ENCODE measurements around the gene BAAT.
"Not testable (repeated sequence)": the region's sequence is repeated elsewhere in the genome, so short reads cannot be mapped to it uniquely, and the experiment has no call there.

The BAAT gene

DNA sequence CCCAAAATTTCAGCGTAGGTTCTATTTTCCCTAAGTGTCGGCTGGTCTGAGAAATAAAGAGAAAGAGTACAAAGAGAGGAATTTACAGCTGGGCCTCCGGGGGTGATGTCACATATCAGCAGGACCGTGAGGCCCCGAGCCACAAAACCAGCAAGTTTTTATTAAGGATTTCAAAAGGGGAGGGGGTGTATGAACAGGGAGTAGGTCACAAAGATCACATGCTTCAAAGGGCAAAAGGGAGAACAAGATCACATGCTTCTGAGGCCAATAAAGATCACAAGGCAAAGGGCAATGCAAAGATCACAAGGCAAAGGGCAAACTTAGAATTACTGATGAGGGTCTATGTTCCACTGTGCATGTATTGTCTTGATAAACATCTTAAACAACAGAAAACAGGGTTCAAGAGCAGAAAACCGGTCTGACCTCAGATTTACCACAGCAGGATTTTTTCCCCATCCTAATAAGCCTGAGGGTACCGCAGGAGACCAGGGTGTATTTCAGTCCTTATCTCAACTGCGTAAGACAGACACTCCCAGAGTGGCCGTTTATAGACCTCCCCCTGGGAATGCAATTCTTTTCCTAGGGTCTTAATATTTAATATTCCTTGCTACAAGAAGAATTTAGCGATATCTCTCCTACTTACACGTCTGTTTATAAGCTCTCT lies at the start of gene BAAT:
TSS of gene BAAT (minus strand) at position 134 of the 664 bp plus-strand sequence. CDS start 13,602 bp downstream, outside the sequence.
- DNase-seq = not testable (repeated sequence)

DNA sequence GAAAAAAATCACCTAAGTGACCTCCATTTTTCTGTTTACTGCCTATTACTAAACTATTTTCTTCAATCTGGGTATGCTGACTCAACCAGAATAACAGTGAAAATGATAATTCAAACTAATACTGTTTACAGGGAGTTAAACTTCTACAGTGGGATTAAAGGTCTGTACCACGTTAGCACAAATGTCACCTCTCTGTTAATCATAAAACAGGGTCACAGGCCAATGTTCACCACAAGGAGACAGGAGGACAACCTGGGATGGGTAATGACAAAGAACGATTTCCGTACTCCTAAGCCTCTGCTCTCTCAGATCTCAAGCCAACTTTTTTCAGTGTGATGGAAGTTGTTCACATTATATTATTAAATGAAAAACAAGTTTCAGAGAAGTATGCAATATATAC lies 48.4 kb upstream of the BAAT start:
- no peak for DNase-seq

DNA sequence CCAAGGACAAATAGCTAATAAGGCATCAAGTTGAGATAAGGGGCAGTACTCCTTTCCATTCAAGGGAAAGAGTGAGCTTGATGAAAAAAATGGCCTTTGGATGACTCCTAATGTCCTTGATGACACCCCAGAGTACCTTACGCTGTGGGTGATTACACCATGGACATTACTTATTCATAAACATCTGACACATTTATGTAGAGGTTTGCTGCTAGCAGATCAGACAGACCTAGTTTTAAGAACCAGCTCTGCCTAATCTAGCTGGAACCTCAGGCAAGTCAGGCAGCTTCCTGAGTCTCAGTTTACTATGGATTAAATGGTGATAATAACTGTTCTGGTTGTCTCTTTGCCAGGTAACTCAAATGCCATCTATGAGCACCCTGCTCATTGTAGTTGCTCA lies 47.9 kb upstream of the BAAT start:
- DNase-seq = no peak

DNA sequence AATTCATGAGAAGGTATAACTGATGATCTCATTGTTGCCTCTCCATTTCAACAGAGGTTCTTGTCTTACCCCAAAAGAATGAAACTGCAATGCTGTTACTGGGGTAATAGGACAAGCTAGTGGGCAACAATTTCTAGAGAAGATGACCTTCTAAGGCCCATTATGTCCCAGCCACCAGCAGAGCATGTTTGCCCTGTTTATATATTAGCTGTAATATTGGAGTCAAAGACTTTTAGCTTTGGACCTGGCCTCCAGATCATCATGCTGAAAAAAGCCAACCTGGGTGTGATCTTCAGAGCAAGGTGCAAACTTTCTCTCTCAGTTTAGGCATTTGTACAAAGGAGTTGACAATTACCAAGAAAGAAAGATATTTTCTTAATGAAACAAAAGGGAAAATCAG lies 47.4 kb upstream of the BAAT start:
- DNase-seq = no peak

- no peak for DNase-seq
These were observed 44.9 kb upstream of the BAAT start for GRCh38 chr9:101429736-101430135.

DNA sequence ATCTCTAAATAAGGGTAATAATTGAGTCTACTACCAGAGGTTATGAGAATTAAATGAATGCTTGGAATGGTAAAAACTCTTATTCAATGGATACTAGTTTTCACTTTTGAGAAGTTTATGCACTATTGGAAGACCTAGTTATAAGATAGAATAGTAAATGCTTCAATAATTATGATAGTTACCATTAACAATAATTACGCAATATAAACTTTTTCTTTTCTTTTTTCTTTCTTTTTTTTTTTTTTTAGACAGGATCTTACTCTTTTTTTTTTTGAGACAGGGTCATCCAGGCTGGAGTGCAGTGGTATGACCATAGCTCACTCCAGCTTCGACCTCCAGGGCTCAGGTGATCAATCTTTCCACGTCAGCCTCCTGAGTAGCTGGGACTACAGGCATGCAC lies 44.1 kb upstream of the BAAT start:
- no peak for DNase-seq

- no peak for DNase-seq
These were observed 43.3 kb upstream of the BAAT start for GRCh38 chr9:101427957-101428655.

GRCh38 chr9:101427358-101427757 lies 42.6 kb upstream of the BAAT start:
- DNase-seq = no peak

DNA sequence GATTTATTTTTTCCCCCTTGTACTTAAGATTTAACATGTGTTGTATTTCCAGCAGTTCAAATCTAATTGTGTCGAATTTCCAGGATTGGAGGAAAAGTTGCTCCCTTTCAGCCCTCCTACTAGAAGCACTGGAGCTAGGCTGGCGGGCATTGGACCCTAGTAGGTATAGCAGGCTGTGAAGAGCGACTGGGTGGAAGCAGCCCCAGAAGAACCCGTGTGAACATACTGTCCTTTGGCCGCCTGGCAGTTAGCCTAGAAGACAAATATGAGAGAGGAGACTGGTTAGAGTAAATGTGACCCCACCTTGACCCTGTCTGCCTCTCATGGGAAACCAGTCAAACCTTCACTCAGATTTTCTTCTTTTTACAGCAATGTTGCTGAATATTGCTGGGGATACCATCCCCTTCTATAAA lies 36.9 kb upstream of the BAAT start:
- DNase-seq = no peak

- DNase-seq = no peak
These were observed 35.1 kb upstream of the BAAT start for GRCh38 chr9:101419863-101420262.

GRCh38 chr9:101418518-101419430 lies 34.0 kb upstream of the BAAT start:
- no peak for DNase-seq

GRCh38 chr9:101417977-101418376 lies 33.2 kb upstream of the BAAT start:
- no peak for DNase-seq

GRCh38 chr9:101417389-101417788 lies 32.6 kb upstream of the BAAT start:
- no peak for DNase-seq

- DNase-seq = no peak
These were observed 30.8 kb upstream of the BAAT start for GRCh38 chr9:101415578-101415977.

DNA sequence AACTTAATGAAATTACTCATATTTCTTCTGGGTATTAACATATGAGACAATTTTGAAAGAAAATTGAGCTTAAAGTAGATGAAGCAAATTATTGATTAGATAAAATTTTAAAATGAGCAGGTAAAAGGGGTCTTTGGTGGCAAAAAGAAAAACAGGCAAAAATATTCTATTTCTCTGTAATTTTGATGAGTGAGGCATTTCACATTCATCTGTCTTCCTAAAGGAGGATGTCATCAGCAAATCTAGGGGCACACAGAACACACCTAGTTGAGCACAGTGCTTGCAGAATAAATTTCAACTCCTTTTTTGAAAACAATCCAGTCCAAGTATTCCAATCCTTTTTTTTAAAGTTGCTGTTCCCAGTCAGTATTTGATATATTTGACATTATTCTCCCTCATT lies 30.0 kb upstream of the BAAT start:
- DNase-seq = no peak

DNA sequence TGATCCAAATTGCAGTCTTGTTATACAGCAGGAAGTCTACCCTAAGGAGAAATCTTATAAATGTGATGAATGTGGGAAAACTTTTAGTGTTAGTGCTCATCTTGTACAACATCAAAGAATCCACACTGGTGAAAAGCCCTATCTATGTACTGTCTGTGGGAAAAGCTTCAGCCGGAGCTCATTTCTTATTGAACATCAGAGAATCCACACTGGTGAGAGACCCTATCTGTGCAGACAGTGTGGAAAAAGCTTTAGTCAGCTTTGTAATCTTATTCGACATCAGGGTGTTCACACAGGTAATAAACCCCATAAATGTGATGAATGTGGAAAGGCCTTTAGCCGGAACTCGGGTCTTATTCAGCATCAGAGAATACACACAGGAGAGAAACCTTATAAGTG lies 24.3 kb upstream of the BAAT start:
- no peak for DNase-seq

DNA sequence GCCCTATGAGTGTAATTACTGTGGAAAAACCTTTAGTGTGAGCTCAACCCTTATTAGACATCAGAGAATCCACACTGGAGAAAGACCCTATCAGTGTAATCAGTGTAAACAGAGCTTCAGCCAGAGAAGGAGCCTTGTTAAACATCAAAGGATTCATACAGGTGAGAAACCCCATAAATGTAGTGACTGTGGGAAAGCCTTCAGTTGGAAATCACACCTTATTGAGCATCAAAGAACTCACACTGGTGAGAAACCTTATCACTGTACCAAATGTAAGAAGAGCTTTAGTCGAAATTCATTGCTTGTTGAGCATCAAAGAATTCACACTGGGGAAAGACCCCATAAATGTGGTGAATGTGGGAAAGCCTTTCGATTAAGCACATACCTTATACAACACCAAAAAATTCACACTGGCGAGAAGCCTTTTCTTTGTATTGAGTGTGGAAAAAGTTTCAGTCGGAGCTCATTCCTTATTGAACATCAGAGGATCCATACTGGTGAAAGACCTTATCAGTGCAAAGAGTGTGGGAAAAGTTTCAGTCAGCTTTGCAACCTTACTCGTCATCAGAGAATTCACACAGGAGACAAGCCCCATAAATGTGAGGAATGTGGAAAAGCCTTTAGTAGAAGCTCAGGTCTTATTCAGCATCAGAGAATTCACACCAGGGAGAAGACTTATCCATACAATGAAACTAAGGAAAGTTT lies 23.7 kb upstream of the BAAT start:
- DNase-seq = no peak

GRCh38 chr9:101403516-101404285 lies 18.9 kb upstream of the BAAT start:
- no peak for DNase-seq

GRCh38 chr9:101400120-101400519 lies 15.3 kb upstream of the BAAT start:
- no peak for DNase-seq

DNA sequence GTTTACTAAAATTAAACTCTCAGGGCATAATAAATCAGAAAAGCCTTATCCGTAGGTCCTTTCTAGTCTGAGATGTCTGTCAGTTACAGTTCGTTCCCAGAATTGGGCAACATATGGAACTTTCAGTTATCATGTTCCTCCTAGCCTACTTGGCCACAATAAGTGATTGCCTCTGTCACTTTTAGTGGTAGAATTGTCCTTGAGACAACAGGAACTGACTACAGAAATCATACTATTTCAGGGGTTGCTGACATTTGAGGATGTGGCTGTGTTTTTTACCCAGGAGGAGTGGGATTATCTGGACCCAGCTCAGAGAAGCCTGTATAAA lies 14.8 kb upstream of the BAAT start:
- no peak for DNase-seq

- no peak for DNase-seq
These were observed 14.3 kb upstream of the BAAT start for GRCh38 chr9:101398930-101399642.
